SH-SY5Y (cell line): ENCODE data around the gene NHS.

Source experiments
- GATA2 ChIP-seq: IDR thresholded peaks from 2 replicates; pipeline ENCODE4 v1.6.1; 2011; ENCODE audit warnings: mild to moderate bottlenecking, low read depth, low read length
- GATA3 ChIP-seq: IDR thresholded peaks from 2 replicates; pipeline ENCODE4 v1.6.1; 2011; ENCODE audit warnings: low read depth, mild to moderate bottlenecking, low read length, moderate library complexity

DNA sequence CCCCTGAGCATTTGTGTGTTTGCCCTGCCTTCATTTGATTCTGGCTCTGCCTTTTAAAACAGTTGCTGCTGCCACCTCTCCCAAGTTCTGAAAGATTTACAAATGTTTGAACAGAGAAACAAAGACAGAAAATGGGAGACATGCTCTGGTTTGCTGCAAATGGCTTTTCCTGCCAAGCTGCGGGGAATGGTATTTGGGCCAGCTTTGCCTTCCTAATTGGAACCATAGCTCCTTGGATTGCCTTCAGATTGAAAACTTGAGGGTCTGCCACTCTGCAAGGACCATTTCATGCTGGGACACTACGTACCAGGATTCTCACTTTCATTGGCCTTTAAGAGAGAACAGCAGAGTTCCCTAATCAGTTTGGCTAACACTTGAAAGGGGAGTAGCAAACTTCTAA is 74.9 kb downstream of the NHS start:
- TF ChIP-seq GATA3 = no peak
- no peak for TF ChIP-seq GATA2
